Stimulated activated CD4-positive, alpha-beta T cell treated with anti-CD3 and anti-CD28 coated beads, Interleukin-15, amount 100 ng/mL, for 24 hours (primary cell): ENCODE measurements around the gene SHMT1.
"Not testable (repeated sequence)": the region's sequence is repeated elsewhere in the genome, so short reads cannot be mapped to it uniquely, and the experiment has no call there.

Experiments
- DNase-seq: peaks from one replicate; pipeline ENCODE4 v3.0.0-alpha.2; 2020

SHMT1 gene

GRCh38 chr17:18324140-18325050, 39.0 kb downstream of the SHMT1 start:
- no peak for DNase-seq

GRCh38 chr17:18323507-18324139, 39.7 kb downstream of the SHMT1 start:
- no peak for DNase-seq

GRCh38 chr17:18323007-18323406, 40.3 kb downstream of the SHMT1 start:
- DNase-seq = no peak

GRCh38 chr17:18322522-18322921, 40.8 kb downstream of the SHMT1 start:
- DNase-seq = no peak

- no peak for DNase-seq
These were observed 42.0 kb downstream of the SHMT1 start for GRCh38 chr17:18321309-18321708.

GRCh38 chr17:18320301-18320700, 43.0 kb downstream of the SHMT1 start:
- no peak for DNase-seq

GRCh38 chr17:18319604-18320256, 43.6 kb downstream of the SHMT1 start:
- no peak for DNase-seq

GRCh38 chr17:18318771-18319450, 44.4 kb downstream of the SHMT1 start:
- no peak for DNase-seq

GRCh38 chr17:18318117-18318516, 45.2 kb downstream of the SHMT1 start:
- DNase-seq = no peak

GRCh38 chr17:18315961-18316360, 47.4 kb downstream of the SHMT1 start:
- no peak for DNase-seq

- peak; percentile 22 for DNase-seq
These were observed 47.8 kb downstream of the SHMT1 start for GRCh38 chr17:18315562-18315922.

- DNase-seq = peak; percentile 99
These were observed 48.4 kb downstream of the SHMT1 start, which contains the start of the genes SMCR8 and TOP3A for GRCh38 chr17:18314731-18315561. SMCR8 (plus strand) TSS chr17:18315293; CDS start chr17:18315790, 497 bp downstream. TOP3A (minus strand) TSS chr17:18314994; CDS start chr17:18314778, 216 bp downstream.

- peak; percentile 12 for DNase-seq
These were observed 49.2 kb downstream of the SHMT1 start for GRCh38 chr17:18314059-18314730.

GRCh38 chr17:18309202-18309601, 54.1 kb downstream of the SHMT1 start:
- no peak for DNase-seq

GRCh38 chr17:18303206-18303605, 60.1 kb downstream of the SHMT1 start:
- DNase-seq = not testable (repeated sequence)

- no peak for DNase-seq
These were observed 62.4 kb downstream of the SHMT1 start for GRCh38 chr17:18300725-18301480.

- DNase-seq = not testable (repeated sequence)
These were observed 65.3 kb downstream of the SHMT1 start for GRCh38 chr17:18298061-18298460.

GRCh38 chr17:18291718-18292540, 71.4 kb downstream of the SHMT1 start:
- DNase-seq = no peak

GRCh38 chr17:18285296-18285695, 78.1 kb downstream of the SHMT1 start:
- DNase-seq = no peak

- DNase-seq = no peak
These were observed 81.6 kb downstream of the SHMT1 start for GRCh38 chr17:18281788-18282187.
